HG03064 (cell line): Measurements from ENCODE around the gene MAP3K1.
"Not testable (repeated sequence)": the region's sequence is repeated elsewhere in the genome, so short reads cannot be mapped to it uniquely, and the experiment has no call there.

Source experiments
- ATAC-seq: cut with Tn5 transposase; IDR thresholded peaks from one replicate; pipeline ENCODE4 v1.9.1; 2021; ENCODE audit warnings: low read depth; ENCODE audit not compliant: unreplicated experiment

Gene MAP3K1

GRCh38 chr5:56814963-56815657 is at the start of gene MAP3K1:
Gene MAP3K1, plus strand, starts transcription at chr5:56815549. Its CDS starts 25 bp downstream, at chr5:56815574.
- ATAC-seq = peak; percentile 49

GRCh38 chr5:56766926-56767325 is 48.4 kb upstream of the MAP3K1 start:
- no peak for ATAC-seq

- no peak for ATAC-seq
Observed at GRCh38 chr5:56769875-56770604, 45.3 kb upstream of the MAP3K1 start.

GRCh38 chr5:56772767-56773166 is 42.6 kb upstream of the MAP3K1 start:
- no peak for ATAC-seq

GRCh38 chr5:56774957-56775356 is 40.4 kb upstream of the MAP3K1 start:
- ATAC-seq = no peak

GRCh38 chr5:56776212-56776846 is 39.0 kb upstream of the MAP3K1 start:
- not testable (repeated sequence) for ATAC-seq

- no peak for ATAC-seq
Observed at GRCh38 chr5:56783261-56783660, 32.1 kb upstream of the MAP3K1 start.

GRCh38 chr5:56786346-56786745 is 29.0 kb upstream of the MAP3K1 start:
- no peak for ATAC-seq

GRCh38 chr5:56791396-56791795 is 24.0 kb upstream of the MAP3K1 start:
- no peak for ATAC-seq

GRCh38 chr5:56798521-56798920 is 16.8 kb upstream of the MAP3K1 start:
- ATAC-seq = no peak

GRCh38 chr5:56800186-56800585 is 15.2 kb upstream of the MAP3K1 start:
- no peak for ATAC-seq

- ATAC-seq = no peak
Observed at GRCh38 chr5:56801256-56801655, 14.1 kb upstream of the MAP3K1 start.

GRCh38 chr5:56802205-56802604 is 13.1 kb upstream of the MAP3K1 start:
- ATAC-seq = no peak

GRCh38 chr5:56803025-56803424 is 12.3 kb upstream of the MAP3K1 start:
- ATAC-seq = no peak

- ATAC-seq = no peak
Observed at GRCh38 chr5:56803894-56804293, 11.5 kb upstream of the MAP3K1 start.

GRCh38 chr5:56807679-56808078 is 7.7 kb upstream of the MAP3K1 start:
- ATAC-seq = no peak

GRCh38 chr5:56808211-56808610 is 7.1 kb upstream of the MAP3K1 start:
- no peak for ATAC-seq

GRCh38 chr5:56810826-56811225 is 4.5 kb upstream of the MAP3K1 start:
- ATAC-seq = no peak

- no peak for ATAC-seq
Observed at GRCh38 chr5:56812110-56812509, 3.2 kb upstream of the MAP3K1 start.

- ATAC-seq = no peak
Observed at GRCh38 chr5:56813302-56813701, 2.0 kb upstream of the MAP3K1 start.

- no peak for ATAC-seq
Observed at GRCh38 chr5:56814361-56814962, 887 bp upstream of the MAP3K1 start.
